HepG2 (cell line): ENCODE data around the gene KCTD1. TPM values are rescaled to one million over a fixed set of nuclear protein-coding genes. Genes with fewer than 3 reads are reported as not detected.
A peak's percentile ranks its signal among the peaks of the same experiment; 100 is the strongest.

Experiments
- DZIP1 ChIP-seq: sonication (generic); formaldehyde crosslinking; IDR thresholded peaks from 2 replicates; pipeline ENCODE4 v1.5.0; 2020; ENCODE audit warnings: mild to moderate bottlenecking, missing genetic modification reagents
- IKZF5 ChIP-seq: IDR thresholded peaks from 2 replicates; pipeline ENCODE4 v1.6.1; 2018; ENCODE audit warnings: missing genetic modification reagents, mild to moderate bottlenecking, missing compliant biosample characterization
- REPIN1 ChIP-seq: sonication (generic); formaldehyde crosslinking; IDR thresholded peaks from 2 replicates; pipeline ENCODE4 v1.8.0; 2022; ENCODE audit warnings: missing genetic modification reagents, low read depth, mild to moderate bottlenecking, borderline replicate concordance
- TBP ChIP-seq: sonication (generic); formaldehyde crosslinking; IDR thresholded peaks from 2 replicates; pipeline ENCODE4 v1.5.0; 2020; ENCODE audit warnings: missing genetic modification reagents
- ZBTB4 ChIP-seq: sonication (generic); formaldehyde crosslinking; IDR thresholded peaks from 2 replicates; pipeline ENCODE4 v1.4.0; 2020; ENCODE audit warnings: missing genetic modification reagents, mild to moderate bottlenecking, borderline replicate concordance
- ZBTB7B ChIP-seq: sonication (generic); formaldehyde crosslinking; IDR thresholded peaks from 2 replicates; pipeline ENCODE4 v1.4.0; 2020; ENCODE audit warnings: missing genetic modification reagents
- ZNF205 ChIP-seq: IDR thresholded peaks from 2 replicates; pipeline ENCODE4 v1.6.1; 2018; ENCODE audit warnings: missing biosample characterization, missing genetic modification reagents
- ZNF260 ChIP-seq: sonication (generic); formaldehyde crosslinking; IDR thresholded peaks from 2 replicates; pipeline ENCODE4 v1.4.0; 2020; ENCODE audit warnings: missing genetic modification reagents, low read depth, mild to moderate bottlenecking, borderline replicate concordance
- polyA plus RNA-seq, 8 experiments: library from polyadenylated mRNA; depleted of rRNA in 3 of 8; stranded (reverse) in 7 of 8; unstranded in 1 of 8; fragments of >200 nt; fragmentation: Illumina TruSeq in 4 of 8; extraction: Trizol in 4 of 8; gene quantifications; 2 replicates each; pipeline versions ENCODE4 v1.2.1 to v1.2.3, GENCODE V29; 2011 to 2016; ENCODE audit warnings: low read depth in 4 of 8, missing spikeins in 1 of 8, mixed read lengths in 1 of 8; ENCODE audit not compliant: insufficient read depth in 1 of 8
- total RNA-seq, 5 experiments: library from RNA; depleted of rRNA; stranded (reverse); fragments of >200 nt; fragmentation: Illumina TruSeq; extraction: Trizol; gene quantifications; 2 replicates each; pipeline ENCODE4 v1.2.3, GENCODE V29; 2016; ENCODE audit warnings: low read depth in 1 of 5
- TF ChIP-seq, protein P1 (sequence below): sonication (generic); formaldehyde crosslinking; IDR thresholded peaks from 2 replicates; pipeline ENCODE4 v1.4.0; 2020; ENCODE audit warnings: low read depth, mild to moderate bottlenecking, missing genetic modification reagents
- TF ChIP-seq, protein P2 (sequence below): sonication (generic); formaldehyde crosslinking; IDR thresholded peaks from 2 replicates; pipeline ENCODE4 v1.4.0; 2020; ENCODE audit warnings: missing genetic modification reagents
- TF ChIP-seq, protein P3 (sequence below): IDR thresholded peaks from 2 replicates; pipeline ENCODE4 v1.6.1; 2016; ENCODE audit warnings: low read depth, missing genetic modification reagents, missing compliant biosample characterization

KCTD1 gene
- total and polyA plus RNA-seq, 2 of the 13 experiments (the other 11 are each of a cell fraction or from before 2014, with no cell fraction given) = 2.7 to 6.8 TPM

DNA sequence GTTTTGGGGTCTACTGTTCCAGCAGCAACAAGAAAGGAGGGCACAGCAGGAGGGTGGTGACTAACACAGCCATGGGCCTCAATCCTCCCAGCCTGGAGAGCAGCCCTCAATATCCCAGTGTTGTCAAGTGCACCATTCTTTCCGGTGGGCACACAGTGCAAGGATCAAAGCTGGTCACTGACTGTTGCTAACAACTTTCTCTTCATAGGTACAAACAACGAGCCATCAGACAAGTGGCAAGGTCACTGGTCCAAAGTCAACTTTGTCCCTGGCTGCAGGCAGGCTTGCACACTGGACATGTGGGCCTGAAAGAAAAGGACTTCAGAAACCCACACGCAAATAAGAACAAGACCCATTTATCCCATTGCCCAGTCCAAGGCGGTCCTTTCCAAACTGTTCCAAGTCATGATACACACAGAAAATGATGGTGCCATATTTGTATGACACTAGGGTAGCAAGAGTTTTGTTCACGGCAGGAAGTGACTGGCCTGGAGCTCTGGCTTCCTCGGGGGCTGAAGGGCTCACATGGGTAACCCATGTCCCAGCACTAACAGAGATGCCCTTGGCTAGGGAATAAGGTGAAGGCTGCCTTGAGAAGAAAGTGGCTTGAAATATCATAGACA lies 57.0 kb downstream of the KCTD1 start (continued):
- TF ChIP-seq, protein P1, sequence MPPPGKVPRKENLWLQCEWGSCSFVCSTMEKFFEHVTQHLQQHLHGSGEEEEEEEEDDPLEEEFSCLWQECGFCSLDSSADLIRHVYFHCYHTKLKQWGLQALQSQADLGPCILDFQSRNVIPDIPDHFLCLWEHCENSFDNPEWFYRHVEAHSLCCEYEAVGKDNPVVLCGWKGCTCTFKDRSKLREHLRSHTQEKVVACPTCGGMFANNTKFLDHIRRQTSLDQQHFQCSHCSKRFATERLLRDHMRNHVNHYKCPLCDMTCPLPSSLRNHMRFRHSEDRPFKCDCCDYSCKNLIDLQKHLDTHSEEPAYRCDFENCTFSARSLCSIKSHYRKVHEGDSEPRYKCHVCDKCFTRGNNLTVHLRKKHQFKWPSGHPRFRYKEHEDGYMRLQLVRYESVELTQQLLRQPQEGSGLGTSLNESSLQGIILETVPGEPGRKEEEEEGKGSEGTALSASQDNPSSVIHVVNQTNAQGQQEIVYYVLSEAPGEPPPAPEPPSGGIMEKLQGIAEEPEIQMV (CRISPR knock-in tag) = 0 out of 2 replicates have a peak, but pooled peaks have one; percentile 31
- TF ChIP-seq, protein P2, sequence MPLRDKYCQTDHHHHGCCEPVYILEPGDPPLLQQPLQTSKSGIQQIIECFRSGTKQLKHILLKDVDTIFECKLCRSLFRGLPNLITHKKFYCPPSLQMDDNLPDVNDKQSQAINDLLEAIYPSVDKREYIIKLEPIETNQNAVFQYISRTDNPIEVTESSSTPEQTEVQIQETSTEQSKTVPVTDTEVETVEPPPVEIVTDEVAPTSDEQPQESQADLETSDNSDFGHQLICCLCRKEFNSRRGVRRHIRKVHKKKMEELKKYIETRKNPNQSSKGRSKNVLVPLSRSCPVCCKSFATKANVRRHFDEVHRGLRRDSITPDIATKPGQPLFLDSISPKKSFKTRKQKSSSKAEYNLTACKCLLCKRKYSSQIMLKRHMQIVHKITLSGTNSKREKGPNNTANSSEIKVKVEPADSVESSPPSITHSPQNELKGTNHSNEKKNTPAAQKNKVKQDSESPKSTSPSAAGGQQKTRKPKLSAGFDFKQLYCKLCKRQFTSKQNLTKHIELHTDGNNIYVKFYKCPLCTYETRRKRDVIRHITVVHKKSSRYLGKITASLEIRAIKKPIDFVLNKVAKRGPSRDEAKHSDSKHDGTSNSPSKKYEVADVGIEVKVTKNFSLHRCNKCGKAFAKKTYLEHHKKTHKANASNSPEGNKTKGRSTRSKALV (CRISPR knock-in tag) = 0 out of 2 replicates have a peak, but pooled peaks have one; percentile 16
- TF ChIP-seq REPIN1 (CRISPR knock-in tag) (0 out of 2 replicates have a peak, but pooled peaks have one; percentile 31), ZBTB7B (CRISPR knock-in tag) (peak; percentile 97), ZBTB4 (CRISPR knock-in tag) (peak; percentile 68; the same call in 1 of the 2 replicates), ZNF205 (no peak), DZIP1 (CRISPR knock-in tag) (no peak), IKZF5 (CRISPR knock-in tag) (peak; percentile 99), TBP (no peak), ZNF260 (CRISPR knock-in tag) (no peak)
- TF ChIP-seq, protein P3, sequence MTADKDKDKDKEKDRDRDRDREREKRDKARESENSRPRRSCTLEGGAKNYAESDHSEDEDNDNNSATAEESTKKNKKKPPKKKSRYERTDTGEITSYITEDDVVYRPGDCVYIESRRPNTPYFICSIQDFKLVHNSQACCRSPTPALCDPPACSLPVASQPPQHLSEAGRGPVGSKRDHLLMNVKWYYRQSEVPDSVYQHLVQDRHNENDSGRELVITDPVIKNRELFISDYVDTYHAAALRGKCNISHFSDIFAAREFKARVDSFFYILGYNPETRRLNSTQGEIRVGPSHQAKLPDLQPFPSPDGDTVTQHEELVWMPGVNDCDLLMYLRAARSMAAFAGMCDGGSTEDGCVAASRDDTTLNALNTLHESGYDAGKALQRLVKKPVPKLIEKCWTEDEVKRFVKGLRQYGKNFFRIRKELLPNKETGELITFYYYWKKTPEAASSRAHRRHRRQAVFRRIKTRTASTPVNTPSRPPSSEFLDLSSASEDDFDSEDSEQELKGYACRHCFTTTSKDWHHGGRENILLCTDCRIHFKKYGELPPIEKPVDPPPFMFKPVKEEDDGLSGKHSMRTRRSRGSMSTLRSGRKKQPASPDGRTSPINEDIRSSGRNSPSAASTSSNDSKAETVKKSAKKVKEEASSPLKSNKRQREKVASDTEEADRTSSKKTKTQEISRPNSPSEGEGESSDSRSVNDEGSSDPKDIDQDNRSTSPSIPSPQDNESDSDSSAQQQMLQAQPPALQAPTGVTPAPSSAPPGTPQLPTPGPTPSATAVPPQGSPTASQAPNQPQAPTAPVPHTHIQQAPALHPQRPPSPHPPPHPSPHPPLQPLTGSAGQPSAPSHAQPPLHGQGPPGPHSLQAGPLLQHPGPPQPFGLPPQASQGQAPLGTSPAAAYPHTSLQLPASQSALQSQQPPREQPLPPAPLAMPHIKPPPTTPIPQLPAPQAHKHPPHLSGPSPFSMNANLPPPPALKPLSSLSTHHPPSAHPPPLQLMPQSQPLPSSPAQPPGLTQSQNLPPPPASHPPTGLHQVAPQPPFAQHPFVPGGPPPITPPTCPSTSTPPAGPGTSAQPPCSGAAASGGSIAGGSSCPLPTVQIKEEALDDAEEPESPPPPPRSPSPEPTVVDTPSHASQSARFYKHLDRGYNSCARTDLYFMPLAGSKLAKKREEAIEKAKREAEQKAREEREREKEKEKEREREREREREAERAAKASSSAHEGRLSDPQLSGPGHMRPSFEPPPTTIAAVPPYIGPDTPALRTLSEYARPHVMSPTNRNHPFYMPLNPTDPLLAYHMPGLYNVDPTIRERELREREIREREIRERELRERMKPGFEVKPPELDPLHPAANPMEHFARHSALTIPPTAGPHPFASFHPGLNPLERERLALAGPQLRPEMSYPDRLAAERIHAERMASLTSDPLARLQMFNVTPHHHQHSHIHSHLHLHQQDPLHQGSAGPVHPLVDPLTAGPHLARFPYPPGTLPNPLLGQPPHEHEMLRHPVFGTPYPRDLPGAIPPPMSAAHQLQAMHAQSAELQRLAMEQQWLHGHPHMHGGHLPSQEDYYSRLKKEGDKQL (CRISPR knock-in tag) = 0 out of 2 replicates have a peak, but pooled peaks have one; percentile 52
